ENCODE measurements around the gene KCNK7.

KCNK7 gene

DNA sequence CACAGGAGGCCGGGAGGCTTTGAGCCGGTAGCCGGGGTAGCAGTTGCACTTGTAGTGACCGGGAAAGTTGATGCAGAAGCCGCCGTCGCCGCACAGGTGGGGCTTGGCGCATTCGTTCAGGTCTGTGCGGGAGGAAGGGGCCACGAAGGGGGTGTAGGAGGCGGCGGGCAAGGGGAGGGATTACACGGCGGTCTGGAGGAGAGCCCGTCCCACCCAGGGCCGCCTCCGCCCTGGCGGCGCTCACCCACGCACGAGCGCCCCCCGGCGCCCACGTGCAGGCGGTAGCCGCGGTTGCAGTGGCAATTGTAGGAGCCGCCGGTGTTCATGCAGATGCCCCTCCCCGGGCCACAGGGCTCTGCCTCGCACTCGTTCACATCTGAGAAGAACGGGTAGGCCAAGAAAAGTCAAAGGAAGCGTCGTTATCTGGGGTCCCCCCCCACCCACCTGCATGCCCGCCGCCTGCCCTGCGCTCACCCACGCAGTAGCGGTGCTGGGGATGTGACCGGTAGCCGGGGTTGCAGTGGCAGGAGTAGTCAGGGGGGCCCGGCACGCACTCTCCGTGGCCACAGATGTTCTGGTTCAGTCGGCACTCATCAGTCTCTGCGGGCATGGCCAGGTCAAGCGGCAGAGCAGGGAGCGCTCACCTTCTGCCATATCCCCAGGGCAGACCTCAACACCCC lies 48.0 kb downstream of the KCNK7 start:
- no peak for TF ChIP-seq SIN3A (IDR thresholded peaks at IDR 0.05; ENCODE audit: borderline replicate concordance, insufficient read depth, low read length)
- TF ChIP-seq, protein P1, sequence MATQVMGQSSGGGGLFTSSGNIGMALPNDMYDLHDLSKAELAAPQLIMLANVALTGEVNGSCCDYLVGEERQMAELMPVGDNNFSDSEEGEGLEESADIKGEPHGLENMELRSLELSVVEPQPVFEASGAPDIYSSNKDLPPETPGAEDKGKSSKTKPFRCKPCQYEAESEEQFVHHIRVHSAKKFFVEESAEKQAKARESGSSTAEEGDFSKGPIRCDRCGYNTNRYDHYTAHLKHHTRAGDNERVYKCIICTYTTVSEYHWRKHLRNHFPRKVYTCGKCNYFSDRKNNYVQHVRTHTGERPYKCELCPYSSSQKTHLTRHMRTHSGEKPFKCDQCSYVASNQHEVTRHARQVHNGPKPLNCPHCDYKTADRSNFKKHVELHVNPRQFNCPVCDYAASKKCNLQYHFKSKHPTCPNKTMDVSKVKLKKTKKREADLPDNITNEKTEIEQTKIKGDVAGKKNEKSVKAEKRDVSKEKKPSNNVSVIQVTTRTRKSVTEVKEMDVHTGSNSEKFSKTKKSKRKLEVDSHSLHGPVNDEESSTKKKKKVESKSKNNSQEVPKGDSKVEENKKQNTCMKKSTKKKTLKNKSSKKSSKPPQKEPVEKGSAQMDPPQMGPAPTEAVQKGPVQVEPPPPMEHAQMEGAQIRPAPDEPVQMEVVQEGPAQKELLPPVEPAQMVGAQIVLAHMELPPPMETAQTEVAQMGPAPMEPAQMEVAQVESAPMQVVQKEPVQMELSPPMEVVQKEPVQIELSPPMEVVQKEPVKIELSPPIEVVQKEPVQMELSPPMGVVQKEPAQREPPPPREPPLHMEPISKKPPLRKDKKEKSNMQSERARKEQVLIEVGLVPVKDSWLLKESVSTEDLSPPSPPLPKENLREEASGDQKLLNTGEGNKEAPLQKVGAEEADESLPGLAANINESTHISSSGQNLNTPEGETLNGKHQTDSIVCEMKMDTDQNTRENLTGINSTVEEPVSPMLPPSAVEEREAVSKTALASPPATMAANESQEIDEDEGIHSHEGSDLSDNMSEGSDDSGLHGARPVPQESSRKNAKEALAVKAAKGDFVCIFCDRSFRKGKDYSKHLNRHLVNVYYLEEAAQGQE (IDR thresholded peaks at IDR 0.05; ENCODE audit: insufficient read depth in 1 of 2, low read depth in 2 of 2, low read length in 2 of 2) = no peak

DNA sequence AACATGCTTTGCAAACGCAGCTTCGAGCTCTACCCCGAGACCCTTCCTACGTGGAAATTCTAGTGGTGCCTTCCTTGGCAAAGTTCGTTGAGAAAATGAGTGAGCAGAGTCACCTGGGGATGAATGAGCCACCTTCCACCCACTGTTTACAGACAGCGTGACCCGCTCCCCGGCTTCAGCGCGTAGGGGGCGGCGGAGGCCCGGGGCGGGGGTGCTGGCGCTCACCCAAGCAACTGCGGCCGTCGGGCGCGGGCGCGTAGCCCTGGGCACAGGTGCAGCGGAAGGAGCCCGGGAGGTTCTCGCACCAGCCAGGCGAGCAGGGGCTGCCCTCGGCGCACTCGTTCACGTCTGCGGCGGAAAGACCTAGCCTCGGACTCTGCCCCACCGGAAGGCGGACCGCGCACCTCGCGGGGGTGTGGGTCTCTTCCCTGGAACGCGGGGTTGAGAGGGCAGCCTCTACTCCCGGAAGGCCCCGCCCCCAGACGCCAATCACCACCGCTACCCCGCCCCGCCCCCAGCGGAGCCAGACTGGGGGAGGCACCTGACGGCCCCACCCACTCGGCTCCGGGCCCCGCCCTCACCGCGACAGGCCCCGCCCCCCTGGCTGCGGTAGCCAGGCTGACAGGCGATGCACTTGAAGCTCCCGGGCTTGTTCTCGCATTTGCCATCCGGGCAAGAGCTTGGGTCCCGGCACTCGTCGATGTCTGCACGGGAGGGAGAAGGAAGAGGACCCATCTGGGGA lies 49.2 kb downstream of the KCNK7 start:
- TF ChIP-seq POLR2AphosphoS5 (IDR thresholded peaks at IDR 0.05; ENCODE audit: low read depth, low read length) (no peak), FOXP2 (optimal IDR thresholded peaks at IDR 0.05; ENCODE audit: borderline replicate concordance, extremely low read depth, extremely low read length, insufficient read depth) (no peak), TAF1 (IDR thresholded peaks at IDR 0.05; ENCODE audit: borderline replicate concordance, insufficient read depth, low read length) (no peak), SIN3A (IDR thresholded peaks at IDR 0.05; ENCODE audit: borderline replicate concordance, insufficient read depth, low read length) (no peak)
- TF ChIP-seq, protein P1 (IDR thresholded peaks at IDR 0.05; ENCODE audit: insufficient read depth in 1 of 2, low read depth in 2 of 2, low read length in 2 of 2) = no peak

DNA sequence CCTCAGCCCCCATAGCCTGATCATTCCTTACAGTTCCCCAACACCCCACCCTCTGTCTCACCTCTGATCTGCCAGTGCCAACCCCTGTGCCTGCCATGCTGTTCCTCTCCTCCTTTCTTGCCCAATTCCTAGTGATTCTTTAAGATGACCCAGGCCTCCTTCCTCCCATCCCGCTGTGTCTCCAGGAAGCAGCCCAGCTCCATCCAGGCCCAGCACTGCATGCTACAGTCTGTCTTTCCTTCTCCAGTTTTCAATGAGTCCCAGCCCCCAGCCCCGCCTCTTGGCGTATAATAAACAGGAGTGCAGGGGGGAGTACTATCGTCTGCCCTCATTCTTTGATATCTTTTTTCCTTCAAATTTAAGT lies 49.8 kb downstream of the KCNK7 start:
- TF ChIP-seq, protein P1 (IDR thresholded peaks at IDR 0.05; ENCODE audit: insufficient read depth in 1 of 2, low read depth in 2 of 2, low read length in 2 of 2) = no peak
- TF ChIP-seq FOXP2 (optimal IDR thresholded peaks at IDR 0.05; ENCODE audit: borderline replicate concordance, extremely low read depth, extremely low read length, insufficient read depth) (no peak), POLR2AphosphoS5 (IDR thresholded peaks at IDR 0.05; ENCODE audit: low read depth, low read length) (no peak), SIN3A (IDR thresholded peaks at IDR 0.05; ENCODE audit: borderline replicate concordance, insufficient read depth, low read length) (no peak), TAF1 (IDR thresholded peaks at IDR 0.05; ENCODE audit: borderline replicate concordance, insufficient read depth, low read length) (no peak)

Data from PFSK-1 (cell line).